ENCODE data around the gene CHD5.

The CHD5 gene

GRCh38 chr1:6145396-6145750, 34.7 kb downstream of the CHD5 start:
- no peak for DNase-seq (ENCODE audit: extremely low read depth, insufficient read length)
- TF ChIP-seq CTCF (IDR thresholded peaks at IDR 0.05; ENCODE audit: insufficient read depth, low read length, poor library complexity, severe bottlenecking): no peak
- no peaks in the 10 kb centered on the region; the same call in 1 of the 2 replicates for H3K27me3 ChIP-seq (replicated peaks; ENCODE audit: control insufficient read depth, insufficient read depth, low read length)
- H3K4me3 ChIP-seq (replicated peaks; ENCODE audit: low read depth, low read length): no peak overlapping the region
- H3K36me3 ChIP-seq (ENCODE audit: control insufficient read depth, insufficient read depth, low read length): no peaks in the 10 kb centered on the region

- Histone ChIP-seq H3K36me3 (ENCODE audit: control insufficient read depth, insufficient read depth, low read length) (no peaks in the 10 kb centered on the region), H3K27me3 (replicated peaks; ENCODE audit: control insufficient read depth, insufficient read depth, low read length) (no peaks in the 10 kb centered on the region; the same call in 1 of the 2 replicates), H3K4me3 (replicated peaks; ENCODE audit: low read depth, low read length) (no peak overlapping the region)
- no peak for TF ChIP-seq CTCF (IDR thresholded peaks at IDR 0.05; ENCODE audit: insufficient read depth, low read length, poor library complexity, severe bottlenecking)
- DNase-seq (ENCODE audit: extremely low read depth, insufficient read length): no peak
Observed at GRCh38 chr1:6144647-6145395, 35.3 kb downstream of the CHD5 start.

GRCh38 chr1:6144175-6144574, 35.9 kb downstream of the CHD5 start:
- Histone ChIP-seq H3K36me3 (ENCODE audit: control insufficient read depth, insufficient read depth, low read length) (no peaks in the 10 kb centered on the region), H3K27me3 (replicated peaks; ENCODE audit: control insufficient read depth, insufficient read depth, low read length) (no peaks in the 10 kb centered on the region; the same call in 1 of the 2 replicates), H3K4me3 (replicated peaks; ENCODE audit: low read depth, low read length) (no peak overlapping the region)
- DNase-seq (ENCODE audit: extremely low read depth, insufficient read length): no peak
- no peak for TF ChIP-seq CTCF (IDR thresholded peaks at IDR 0.05; ENCODE audit: insufficient read depth, low read length, poor library complexity, severe bottlenecking)

- TF ChIP-seq CTCF (IDR thresholded peaks at IDR 0.05; ENCODE audit: insufficient read depth, low read length, poor library complexity, severe bottlenecking): no peak
- H3K36me3 ChIP-seq (ENCODE audit: control insufficient read depth, insufficient read depth, low read length): no peaks in the 10 kb centered on the region
- H3K27me3 ChIP-seq (replicated peaks; ENCODE audit: control insufficient read depth, insufficient read depth, low read length): no peaks in the 10 kb centered on the region; the same call in 1 of the 2 replicates
- H3K4me3 ChIP-seq (replicated peaks; ENCODE audit: low read depth, low read length): no peak overlapping the region
- no peak for DNase-seq (ENCODE audit: extremely low read depth, insufficient read length)
Observed at GRCh38 chr1:6143395-6143794, 36.7 kb downstream of the CHD5 start.

GRCh38 chr1:6142734-6143133, 37.4 kb downstream of the CHD5 start:
- Histone ChIP-seq H3K27me3 (replicated peaks; ENCODE audit: control insufficient read depth, insufficient read depth, low read length) (no peaks in the 10 kb centered on the region; the same call in 1 of the 2 replicates), H3K36me3 (ENCODE audit: control insufficient read depth, insufficient read depth, low read length) (no peaks in the 10 kb centered on the region), H3K4me3 (replicated peaks; ENCODE audit: low read depth, low read length) (no peak overlapping the region)
- no peak for TF ChIP-seq CTCF (IDR thresholded peaks at IDR 0.05; ENCODE audit: insufficient read depth, low read length, poor library complexity, severe bottlenecking)
- no peak for DNase-seq (ENCODE audit: extremely low read depth, insufficient read length)
